Vagina (tissue), 2 donors: ENCODE results near the gene RPS6KA2. TPM values are rescaled to one million over a fixed set of nuclear protein-coding genes. Genes with fewer than 3 reads are reported as not detected.

Source experiments
- DNase-seq, 2 donors: peaks; one replicate each; pipeline ENCODE4 v3.0.0-alpha.2; 2017; ENCODE audit errors: extremely low spot score in 2 of 2
- H3K27ac ChIP-seq: fragments of 200-600 bp; sonication (generic); one replicate; pipeline ENCODE4 v1.5.1; 2019
- H3K27me3 ChIP-seq: fragments of 200-600 bp; sonication (generic); one replicate; pipeline ENCODE4 v1.5.1; 2019
- H3K36me3 ChIP-seq, 2 donors: fragments of 200-600 bp; sonication (generic); one replicate each; pipeline ENCODE4 v1.5.1; 2017 to 2019
- H3K4me1 ChIP-seq: fragments of 200-600 bp; sonication (generic); one replicate; pipeline ENCODE4 v1.5.1; 2019
- H3K4me3 ChIP-seq, 2 donors: fragments of 200-600 bp; sonication (generic); 1 replicate in 1 of 2; 2 replicates in 1 of 2; pipeline ENCODE4 v1.5.1; 2016 to 2019
- H3K9me3 ChIP-seq: fragments of 200-600 bp; sonication (generic); one replicate; pipeline ENCODE4 v1.5.1; 2019
- POLR2A ChIP-seq, 2 donors: fragments of 450-650 bp; IDR thresholded peaks; one replicate each; pipeline ENCODE4 v1.6.1; 2017; ENCODE audit warnings: antibody characterized with exemption in 2 of 2, mild to moderate bottlenecking in 2 of 2, moderate library complexity in 2 of 2
- POLR2AphosphoS5 ChIP-seq, 2 donors: sonication (generic); formaldehyde crosslinking; IDR thresholded peaks; one replicate each; pipeline ENCODE4 v1.9.0; 2017; ENCODE audit warnings: antibody characterized with exemption in 2 of 2, mild to moderate bottlenecking in 2 of 2, low read depth in 1 of 2; ENCODE audit not compliant: insufficient read depth in 1 of 2
- intact Hi-C: fragments of 100-400 bp; cut with DNase I; formaldehyde crosslinking; loops from one replicate; pipeline ENCODE4 v1.15.1; 2023
- total RNA-seq: library from RNA; depleted of rRNA; stranded (reverse); fragments of >200 nt; gene quantifications from one replicate; pipeline ENCODE4 v1.2.3, GENCODE V29; 2016
- TF ChIP-seq, protein P1 (sequence below), 3 experiments: fragments of 450-650 bp in 2 of 3; fragments of 200-600 bp in 1 of 3; sonication (generic) in 1 of 3; IDR thresholded peaks; one replicate each; pipeline ENCODE4 v1.5.1; 2017 to 2019; ENCODE audit warnings: antibody characterized with exemption in 3 of 3, mild to moderate bottlenecking in 2 of 3, moderate library complexity in 2 of 3

RPS6KA2 gene
- total RNA-seq, 1 donor from 2014 or later: 65.1 TPM

DNA sequence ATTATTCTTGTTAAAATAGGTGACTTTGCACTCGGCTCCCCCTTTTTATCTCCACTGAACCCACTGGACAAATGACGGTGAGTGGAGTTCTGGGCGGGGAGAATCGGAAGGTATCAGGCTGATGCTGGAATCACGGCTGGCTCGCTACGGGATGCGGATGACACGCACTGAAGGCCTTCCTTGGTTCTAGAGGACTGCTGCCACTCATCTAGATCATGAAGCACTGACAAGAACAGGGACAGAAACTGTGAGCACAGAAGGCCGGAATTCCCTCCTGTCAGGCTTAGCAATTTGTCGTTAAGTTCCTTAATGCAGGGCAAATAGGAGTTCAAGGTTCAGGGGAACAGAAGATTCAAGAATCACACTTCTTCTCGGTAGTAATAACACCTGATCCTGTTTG is 154.4 kb downstream of the RPS6KA2 start:
- intact Hi-C loops: no loop called here
- TF ChIP-seq POLR2A (IDR thresholded peaks at IDR 0.05) (no peak), POLR2AphosphoS5 (IDR thresholded peaks at IDR 0.05; ENCODE audit: insufficient read depth in 1 of 2, low read depth in 1 of 2) (no peak)
- TF ChIP-seq, protein P1, sequence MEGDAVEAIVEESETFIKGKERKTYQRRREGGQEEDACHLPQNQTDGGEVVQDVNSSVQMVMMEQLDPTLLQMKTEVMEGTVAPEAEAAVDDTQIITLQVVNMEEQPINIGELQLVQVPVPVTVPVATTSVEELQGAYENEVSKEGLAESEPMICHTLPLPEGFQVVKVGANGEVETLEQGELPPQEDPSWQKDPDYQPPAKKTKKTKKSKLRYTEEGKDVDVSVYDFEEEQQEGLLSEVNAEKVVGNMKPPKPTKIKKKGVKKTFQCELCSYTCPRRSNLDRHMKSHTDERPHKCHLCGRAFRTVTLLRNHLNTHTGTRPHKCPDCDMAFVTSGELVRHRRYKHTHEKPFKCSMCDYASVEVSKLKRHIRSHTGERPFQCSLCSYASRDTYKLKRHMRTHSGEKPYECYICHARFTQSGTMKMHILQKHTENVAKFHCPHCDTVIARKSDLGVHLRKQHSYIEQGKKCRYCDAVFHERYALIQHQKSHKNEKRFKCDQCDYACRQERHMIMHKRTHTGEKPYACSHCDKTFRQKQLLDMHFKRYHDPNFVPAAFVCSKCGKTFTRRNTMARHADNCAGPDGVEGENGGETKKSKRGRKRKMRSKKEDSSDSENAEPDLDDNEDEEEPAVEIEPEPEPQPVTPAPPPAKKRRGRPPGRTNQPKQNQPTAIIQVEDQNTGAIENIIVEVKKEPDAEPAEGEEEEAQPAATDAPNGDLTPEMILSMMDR (IDR thresholded peaks at IDR 0.05): no peak
- Histone ChIP-seq H3K27ac (no peak overlapping the region), H3K9me3 (no peaks in the 10 kb centered on the region), H3K4me1 (peaks cover 20% of the 10 kb centered on the region), H3K27me3 (no peaks in the 10 kb centered on the region), H3K36me3 (peaks cover 0 to 4% of the 10 kb centered on the region in 2 donors), H3K4me3 (no peak overlapping the region)
- DNase-seq: no peak

DNA sequence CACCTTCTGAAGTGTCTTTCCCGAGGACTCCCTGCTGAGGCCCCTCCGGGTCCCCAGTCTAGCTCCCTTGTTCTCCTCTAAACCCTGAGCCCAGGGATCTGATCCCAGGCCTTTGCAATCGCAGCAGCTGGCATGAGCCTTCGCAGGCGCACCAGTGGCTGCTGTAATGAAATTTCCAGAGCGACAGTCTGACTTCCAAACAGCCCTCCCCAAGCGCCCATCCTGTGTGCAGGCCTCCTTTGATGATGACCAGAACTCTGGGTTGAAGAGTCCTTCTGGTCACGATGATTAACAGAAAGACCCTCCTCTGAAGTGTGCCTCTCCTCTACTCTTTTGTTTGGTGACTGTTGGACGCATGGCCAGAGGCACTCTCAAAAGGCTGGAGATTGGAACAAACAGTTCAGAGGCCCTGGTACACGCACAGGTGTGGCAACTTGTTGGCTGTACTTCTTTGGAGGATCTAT is 155.2 kb downstream of the RPS6KA2 start:
- no peak for TF ChIP-seq POLR2A (IDR thresholded peaks at IDR 0.05)
- TF ChIP-seq POLR2AphosphoS5 (IDR thresholded peaks at IDR 0.05; ENCODE audit: insufficient read depth in 1 of 2, low read depth in 1 of 2): no peak
- TF ChIP-seq, protein P1 (IDR thresholded peaks at IDR 0.05): no peak
- Histone ChIP-seq H3K4me1 (peaks cover 22% of the 10 kb centered on the region), H3K27ac (no peak overlapping the region), H3K9me3 (no peaks in the 10 kb centered on the region), H3K4me3 (no peak overlapping the region), H3K27me3 (no peaks in the 10 kb centered on the region), H3K36me3 (peaks cover 0 to 4% of the 10 kb centered on the region in 2 donors)
- intact Hi-C loops: no loop called here
- no peak for DNase-seq

DNA sequence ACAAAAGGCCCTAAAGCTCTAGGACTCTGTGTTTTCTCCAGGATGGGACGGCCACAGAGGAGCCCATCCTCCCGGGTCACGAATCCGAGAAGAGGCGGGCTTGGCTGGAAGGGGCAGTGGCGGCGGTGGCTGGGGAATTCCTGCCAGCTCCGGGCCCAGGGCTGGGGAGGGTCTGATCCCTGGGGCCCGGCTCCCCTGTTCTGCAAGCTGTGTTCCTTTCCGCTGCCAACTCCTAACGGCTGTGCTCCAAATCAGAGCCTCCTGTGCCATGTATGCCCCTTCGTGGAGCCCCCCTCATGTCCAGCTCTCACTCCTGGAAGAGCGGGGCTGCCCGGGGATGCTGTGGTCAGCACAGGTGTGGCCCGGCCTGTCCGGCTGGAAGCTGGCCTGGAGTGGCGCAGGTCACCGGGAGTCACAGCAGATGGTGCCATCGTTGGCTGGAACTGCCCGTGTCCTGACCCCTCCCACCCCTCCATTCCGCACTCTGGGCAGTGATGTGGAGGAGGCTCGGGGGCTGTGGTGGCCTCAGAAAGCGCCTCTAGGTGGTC is 156.1 kb downstream of the RPS6KA2 start:
- Histone ChIP-seq H3K27ac (no peak overlapping the region), H3K9me3 (no peaks in the 10 kb centered on the region), H3K27me3 (no peaks in the 10 kb centered on the region), H3K4me3 (no peak overlapping the region), H3K36me3 (peaks cover 0 to 4% of the 10 kb centered on the region in 2 donors), H3K4me1 (peaks cover 31% of the 10 kb centered on the region)
- TF ChIP-seq POLR2AphosphoS5 (IDR thresholded peaks at IDR 0.05; ENCODE audit: insufficient read depth in 1 of 2, low read depth in 1 of 2) (no peak), POLR2A (IDR thresholded peaks at IDR 0.05) (no peak)
- TF ChIP-seq, protein P1 (IDR thresholded peaks at IDR 0.05): no peak
- DNase-seq: no peak
- intact Hi-C loops: no loop called here

DNA sequence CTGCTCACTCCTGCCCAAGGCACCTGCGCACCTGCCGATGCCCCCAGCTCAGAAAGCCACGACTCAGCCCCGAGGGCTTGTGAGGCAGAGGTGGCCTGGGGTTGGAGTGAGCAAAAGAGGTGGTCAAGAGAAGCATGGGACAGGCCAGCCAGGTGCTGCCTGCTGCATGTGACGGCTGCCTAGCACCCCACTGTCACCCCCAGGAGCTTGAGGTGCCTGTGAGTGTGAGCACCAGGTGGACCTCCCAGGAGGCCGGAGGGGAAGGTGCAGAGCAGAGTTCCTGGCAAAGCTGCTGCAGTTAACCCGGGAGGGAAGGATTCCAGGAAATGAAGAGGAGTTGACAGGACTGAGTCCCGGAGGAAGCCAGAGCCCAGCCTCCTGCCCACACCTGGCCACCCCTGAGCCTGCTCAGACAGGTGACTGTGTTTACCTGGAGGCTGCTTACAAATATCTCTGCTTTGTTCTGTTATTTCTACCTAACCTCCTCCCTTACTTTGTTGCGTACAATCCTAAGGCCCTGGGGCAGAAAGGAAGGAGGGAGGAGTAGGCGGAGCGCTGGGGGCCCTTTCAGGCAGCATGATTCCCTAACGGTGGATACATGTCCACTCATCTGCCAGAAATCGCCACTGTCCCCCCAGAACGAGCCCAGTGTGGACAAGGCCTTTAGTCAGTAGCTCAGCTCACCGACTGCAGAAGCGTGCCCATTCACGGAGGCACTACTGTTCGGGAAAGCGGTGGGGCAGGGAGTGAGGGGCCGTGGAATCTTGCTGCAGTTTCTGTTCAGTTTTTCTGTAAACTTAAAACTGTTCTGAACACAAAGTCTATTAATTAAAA is 156.8 kb downstream of the RPS6KA2 start:
- TF ChIP-seq POLR2AphosphoS5 (IDR thresholded peaks at IDR 0.05; ENCODE audit: insufficient read depth in 1 of 2, low read depth in 1 of 2): peak in 1 of 2 donors; percentile 22
- no peak for TF ChIP-seq POLR2A (IDR thresholded peaks at IDR 0.05)
- Histone ChIP-seq H3K4me3 (no peak overlapping the region), H3K9me3 (no peaks in the 10 kb centered on the region), H3K27me3 (no peaks in the 10 kb centered on the region), H3K36me3 (peaks cover 0 to 4% of the 10 kb centered on the region in 2 donors), H3K4me1 (peaks cover 36% of the 10 kb centered on the region), H3K27ac (no peak overlapping the region)
- DNase-seq: no peak
- intact Hi-C loops: no loop called here

DNA sequence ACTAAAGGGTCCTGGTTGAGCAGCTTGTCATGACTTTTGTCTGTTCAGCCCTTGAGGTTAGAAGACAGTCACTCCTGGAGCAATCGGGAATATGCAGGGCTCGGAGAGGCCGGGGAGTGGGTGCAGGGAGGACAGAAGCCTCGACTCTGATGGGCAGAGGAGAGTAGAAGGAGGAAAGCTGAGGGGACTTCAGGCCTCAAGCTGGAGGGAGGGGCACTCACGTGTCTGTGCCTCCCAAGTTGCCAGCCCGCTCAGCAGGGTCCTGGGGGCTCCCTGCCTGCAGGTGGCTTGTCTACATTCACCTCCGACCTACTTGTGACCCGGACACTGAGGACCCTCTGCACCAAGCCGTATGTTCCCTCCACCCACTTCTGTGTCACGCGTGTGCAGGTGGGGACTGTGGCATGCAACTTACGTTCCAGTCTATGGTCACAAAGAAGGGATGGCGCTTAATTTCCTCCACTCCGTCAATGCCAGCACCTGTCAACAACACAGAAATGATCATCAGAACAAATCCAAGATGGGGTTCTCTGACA is 157.6 kb downstream of the RPS6KA2 start:
- H3K9me3 ChIP-seq: no peaks in the 10 kb centered on the region
- H3K4me3 ChIP-seq: no peak overlapping the region
- no peak overlapping the region for H3K27ac ChIP-seq
- intact Hi-C loops: no loop called here
- peaks cover 0 to 4% of the 10 kb centered on the region in 2 donors for H3K36me3 ChIP-seq
- no peaks in the 10 kb centered on the region for H3K27me3 ChIP-seq
- H3K4me1 ChIP-seq: peaks cover 30% of the 10 kb centered on the region
- TF ChIP-seq, protein P1 (IDR thresholded peaks at IDR 0.05): no peak
- TF ChIP-seq POLR2A (IDR thresholded peaks at IDR 0.05) (no peak), POLR2AphosphoS5 (IDR thresholded peaks at IDR 0.05; ENCODE audit: insufficient read depth in 1 of 2, low read depth in 1 of 2) (no peak)
- no peak for DNase-seq
